Measurements from ENCODE around the gene LAPTM5.
"Not testable (repeated sequence)": the region's sequence is repeated elsewhere in the genome, so short reads cannot be mapped to it uniquely, and the experiment has no call there.

The LAPTM5 gene

DNA sequence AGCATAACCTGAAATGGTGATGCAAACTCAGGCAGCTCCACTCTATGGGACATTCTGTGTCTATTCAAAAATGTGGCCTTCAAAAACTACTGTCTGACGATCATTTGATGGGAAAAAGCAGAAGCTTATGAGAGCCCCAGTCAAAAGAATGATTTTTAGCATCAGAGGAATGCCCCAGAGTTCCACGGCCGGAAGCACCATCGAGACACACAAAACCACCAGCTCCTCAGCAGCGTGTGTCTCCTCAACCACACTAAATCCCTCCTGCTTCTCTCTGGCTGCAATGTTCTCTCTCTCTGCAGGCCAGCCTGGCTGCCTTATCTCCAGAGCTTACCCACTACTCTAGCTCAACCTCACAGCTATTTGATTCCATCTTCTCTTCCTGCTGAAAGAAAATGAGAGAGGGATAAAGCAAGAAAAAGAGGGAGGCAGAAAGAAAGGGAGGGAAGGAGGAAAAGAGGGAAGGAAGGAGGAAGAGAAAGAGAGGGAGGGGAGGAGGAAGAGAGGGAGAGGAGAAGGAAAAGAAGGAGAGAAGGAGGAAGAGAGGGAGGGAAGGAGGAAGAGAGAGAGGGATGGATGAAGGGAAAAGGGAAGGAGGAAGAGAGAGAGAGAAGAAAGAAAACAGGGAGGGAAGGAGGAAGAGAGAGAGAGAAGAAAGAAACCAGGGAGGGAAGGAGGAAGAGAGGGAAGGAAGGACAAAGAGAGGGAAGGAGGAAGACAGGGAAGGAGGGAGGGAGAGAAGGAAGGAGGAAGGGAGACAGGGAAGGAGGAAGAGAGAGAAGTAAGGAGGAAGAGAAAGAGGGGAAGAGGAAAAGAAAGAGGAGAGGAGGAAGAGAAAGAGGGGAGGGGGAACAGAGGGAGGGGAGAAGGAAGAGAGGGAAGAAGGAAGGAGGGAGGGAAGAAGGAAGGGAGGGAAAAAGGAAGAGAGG is 33.5 kb upstream of the LAPTM5 start:
- TF ChIP-seq, protein P1, sequence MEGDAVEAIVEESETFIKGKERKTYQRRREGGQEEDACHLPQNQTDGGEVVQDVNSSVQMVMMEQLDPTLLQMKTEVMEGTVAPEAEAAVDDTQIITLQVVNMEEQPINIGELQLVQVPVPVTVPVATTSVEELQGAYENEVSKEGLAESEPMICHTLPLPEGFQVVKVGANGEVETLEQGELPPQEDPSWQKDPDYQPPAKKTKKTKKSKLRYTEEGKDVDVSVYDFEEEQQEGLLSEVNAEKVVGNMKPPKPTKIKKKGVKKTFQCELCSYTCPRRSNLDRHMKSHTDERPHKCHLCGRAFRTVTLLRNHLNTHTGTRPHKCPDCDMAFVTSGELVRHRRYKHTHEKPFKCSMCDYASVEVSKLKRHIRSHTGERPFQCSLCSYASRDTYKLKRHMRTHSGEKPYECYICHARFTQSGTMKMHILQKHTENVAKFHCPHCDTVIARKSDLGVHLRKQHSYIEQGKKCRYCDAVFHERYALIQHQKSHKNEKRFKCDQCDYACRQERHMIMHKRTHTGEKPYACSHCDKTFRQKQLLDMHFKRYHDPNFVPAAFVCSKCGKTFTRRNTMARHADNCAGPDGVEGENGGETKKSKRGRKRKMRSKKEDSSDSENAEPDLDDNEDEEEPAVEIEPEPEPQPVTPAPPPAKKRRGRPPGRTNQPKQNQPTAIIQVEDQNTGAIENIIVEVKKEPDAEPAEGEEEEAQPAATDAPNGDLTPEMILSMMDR (IDR thresholded peaks at IDR 0.05; ENCODE audit: extremely low read depth, missing control alignments), result no peak
- DNase-seq (ENCODE audit: low spot score), result peak; percentile 63

DNA sequence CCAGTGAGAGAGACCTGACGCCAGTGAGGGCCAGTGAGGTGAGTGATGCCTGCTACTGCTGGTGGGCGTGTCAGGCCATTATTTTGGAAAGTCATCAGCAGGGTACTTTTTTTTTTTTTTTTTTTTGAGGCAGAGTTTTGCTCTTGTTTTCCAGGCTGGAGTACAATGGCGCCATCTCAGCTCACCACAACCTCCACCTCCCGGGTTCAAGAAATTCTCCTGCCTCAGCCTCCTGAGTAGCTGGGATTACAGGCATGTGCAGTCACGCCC is 32.6 kb upstream of the LAPTM5 start:
- DNase-seq (ENCODE audit: low spot score), result not testable (repeated sequence)

DNA sequence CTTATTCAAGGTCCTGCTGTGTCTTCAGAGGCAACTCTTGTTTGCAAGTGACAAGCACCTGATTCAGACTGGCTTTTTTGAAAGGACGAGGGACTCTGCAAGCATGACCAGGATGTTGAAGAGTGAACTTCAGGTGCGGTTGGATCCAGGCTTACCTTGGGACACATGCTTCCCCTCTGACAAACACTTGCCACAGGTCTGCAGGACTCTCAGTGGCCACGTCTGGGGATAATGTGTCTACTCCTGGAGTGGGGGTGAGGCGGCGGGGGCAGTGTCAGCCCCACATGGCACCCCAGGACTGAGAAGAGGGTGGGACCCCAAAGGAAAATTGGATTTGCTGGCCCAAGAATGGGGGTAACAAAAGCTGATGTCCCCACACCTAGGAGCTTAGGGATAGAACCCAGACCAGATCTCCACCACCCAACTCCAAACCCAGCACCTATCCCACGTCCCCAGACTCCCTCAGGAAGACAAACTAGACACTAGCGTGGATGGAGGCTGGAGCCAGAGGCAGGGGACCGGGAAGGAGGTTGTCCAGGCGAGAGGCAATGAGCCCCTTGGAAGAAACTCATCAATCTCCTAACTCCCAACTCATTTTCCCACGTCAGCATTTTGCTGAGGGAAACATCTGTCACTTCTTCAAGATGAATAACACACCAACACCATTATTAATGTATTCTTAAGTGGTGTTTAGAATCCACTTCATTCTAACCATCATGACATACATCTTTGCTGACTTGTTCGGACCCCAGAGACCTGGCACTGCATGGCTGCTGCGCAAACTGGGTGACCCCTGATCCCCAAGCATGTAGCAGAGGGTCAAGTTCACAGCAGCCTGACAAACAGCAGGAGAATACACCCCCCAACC is 32.0 kb upstream of the LAPTM5 start:
- TF ChIP-seq, protein P1 (IDR thresholded peaks at IDR 0.05; ENCODE audit: extremely low read depth, missing control alignments), result no peak
- DNase-seq (ENCODE audit: low spot score), result no peak

DNA sequence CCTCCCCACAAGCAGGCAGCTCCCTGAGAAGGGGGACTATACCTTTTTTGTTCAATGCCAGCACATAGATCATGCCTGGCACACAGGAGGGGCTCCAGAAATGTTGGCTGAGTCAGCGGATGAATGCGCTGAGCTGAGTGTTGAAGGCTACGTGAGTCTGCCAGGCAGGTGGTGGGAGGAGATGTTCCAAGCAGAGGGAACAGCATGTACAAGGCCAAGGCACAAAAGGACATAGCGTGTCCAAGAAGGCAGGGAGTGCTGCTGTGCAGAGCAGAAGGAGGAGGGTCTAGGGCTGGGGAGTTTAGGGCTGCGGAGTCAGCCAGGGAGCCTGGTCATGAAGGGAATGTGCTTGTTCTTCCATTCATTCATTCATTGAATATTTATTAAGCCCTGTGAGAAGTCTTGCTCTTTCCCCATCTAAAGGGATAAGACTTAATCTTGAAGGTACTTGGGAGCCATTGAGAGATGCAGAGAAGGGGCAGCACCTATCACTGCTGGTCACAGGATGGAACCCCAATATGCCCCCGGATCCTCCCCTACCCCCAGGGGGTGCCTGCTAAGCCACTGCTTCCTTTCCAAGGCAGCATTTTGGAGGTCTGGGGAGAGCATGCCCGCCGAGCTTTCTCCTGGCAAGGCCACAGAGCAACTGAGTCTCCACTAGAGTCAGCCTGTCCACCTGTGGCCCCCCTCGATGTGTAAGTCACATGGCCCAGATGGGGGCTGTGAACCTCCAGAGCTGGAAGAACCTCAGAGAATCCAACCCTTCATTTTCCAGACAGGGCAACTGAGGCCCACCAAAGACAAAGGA is 31.2 kb upstream of the LAPTM5 start:
- TF ChIP-seq, protein P1 (IDR thresholded peaks at IDR 0.05; ENCODE audit: extremely low read depth, missing control alignments), result no peak
- no peak for DNase-seq (ENCODE audit: low spot score)

DNA sequence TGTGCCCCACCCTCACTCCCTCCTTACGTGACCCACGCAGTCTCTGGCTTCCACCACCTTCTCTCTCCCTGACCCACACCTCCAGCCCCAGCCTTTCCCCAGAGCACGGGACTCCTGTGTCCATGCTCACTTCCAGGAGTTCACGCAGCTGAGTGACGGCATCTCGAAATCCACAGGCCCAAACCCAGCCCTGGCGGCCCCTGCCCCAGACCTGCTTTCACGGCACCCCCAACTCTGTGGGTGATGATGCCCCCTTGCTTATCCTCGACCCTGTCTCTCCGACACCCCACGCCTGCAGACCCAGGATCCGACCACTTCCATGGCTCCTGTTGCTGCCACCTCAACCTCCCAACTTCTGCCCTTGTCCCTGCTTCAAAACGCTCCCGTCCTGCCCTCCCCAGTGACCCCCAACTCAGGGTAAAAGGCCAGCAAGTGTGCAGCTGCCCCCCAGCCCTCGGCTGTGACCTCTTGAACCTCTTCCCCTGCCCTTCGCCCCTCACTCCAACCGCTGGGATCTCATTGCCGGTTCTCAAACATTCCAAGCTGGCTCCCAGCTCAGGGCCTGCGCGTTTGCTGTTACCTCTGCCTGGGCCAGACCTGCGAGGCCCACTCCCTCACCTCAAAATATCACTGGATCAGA is 30.4 kb upstream of the LAPTM5 start:
- DNase-seq (ENCODE audit: low spot score), result no peak
- TF ChIP-seq, protein P1 (IDR thresholded peaks at IDR 0.05; ENCODE audit: extremely low read depth, missing control alignments), result no peak

DNA sequence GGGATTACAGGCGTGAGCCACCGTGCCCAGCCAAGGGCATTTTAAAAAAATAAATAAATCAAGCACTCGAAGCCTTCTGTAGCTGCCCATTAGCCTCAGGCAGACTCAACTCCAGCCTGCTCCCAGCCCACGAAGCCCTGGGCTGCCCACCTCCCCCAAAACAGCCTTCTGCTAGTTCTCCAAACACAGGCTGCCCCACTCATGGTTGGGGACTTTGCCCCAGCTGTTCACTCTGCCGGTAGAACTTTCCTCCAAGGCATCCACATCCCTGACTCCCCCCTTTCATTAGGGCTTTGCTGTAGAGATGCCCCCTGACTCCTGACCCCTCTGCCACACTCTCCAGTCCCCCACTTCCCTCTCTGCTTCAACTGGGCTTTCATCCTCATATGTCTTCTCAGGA is 29.7 kb upstream of the LAPTM5 start:
- DNase-seq (ENCODE audit: low spot score), result no peak
- TF ChIP-seq, protein P1 (IDR thresholded peaks at IDR 0.05; ENCODE audit: extremely low read depth, missing control alignments), result no peak

DNA sequence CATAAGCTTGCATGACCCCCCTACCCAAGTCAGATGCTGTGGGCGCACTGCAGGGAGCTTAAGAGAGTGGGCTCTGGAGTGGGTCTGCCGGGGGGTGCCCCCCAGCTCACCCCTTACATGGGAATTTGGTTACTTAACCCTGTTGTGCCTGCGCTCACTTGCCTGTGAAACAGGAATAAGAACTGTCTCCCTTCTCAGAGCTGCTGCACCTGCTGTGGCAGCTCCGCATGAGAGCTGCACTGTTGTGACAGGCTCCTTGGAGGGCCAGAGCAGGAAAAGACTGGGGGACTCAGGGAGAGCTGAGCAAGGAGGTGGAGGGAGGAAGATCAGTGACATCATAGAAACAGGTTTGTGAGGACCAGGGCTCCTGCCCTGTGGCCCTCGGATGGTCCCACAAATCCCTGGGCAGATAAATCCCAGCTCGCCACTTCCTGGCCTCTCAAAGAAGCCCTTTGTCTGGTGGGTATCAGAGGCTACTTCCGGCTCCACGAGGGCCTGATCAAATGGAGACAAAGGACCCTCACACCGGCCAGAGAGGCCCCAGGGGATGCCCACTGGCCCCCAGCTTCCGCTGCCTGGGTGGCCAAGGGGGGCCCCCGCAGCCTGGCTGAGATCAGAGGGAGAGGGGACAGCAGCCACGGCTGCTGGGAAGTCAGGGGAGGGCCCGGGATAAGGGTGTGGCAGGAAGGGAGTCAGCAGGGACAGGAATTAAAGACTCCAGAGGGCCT is 28.9 kb upstream of the LAPTM5 start:
- TF ChIP-seq, protein P1 (IDR thresholded peaks at IDR 0.05; ENCODE audit: extremely low read depth, missing control alignments), result no peak
- DNase-seq (ENCODE audit: low spot score), result no peak
